Osteocyte (in vitro differentiated cells): Measurements from ENCODE around the gene CHST1. TPM values are rescaled to one million over a fixed set of nuclear protein-coding genes. Genes with fewer than 3 reads are reported as not detected.

Experiments
- DNase-seq: peaks from one replicate; pipeline ENCODE4 v3.0.0; 2021; ENCODE audit warnings: mixed read lengths; ENCODE audit not compliant: unreplicated experiment; ENCODE audit errors: extremely low spot score
- H3K27ac Mint-ChIP-seq: one replicate; pipeline ENCODE4 v1.8.0; 2021; ENCODE audit warnings: mild to moderate bottlenecking, mixed read lengths; ENCODE audit not compliant: unreplicated experiment
- H3K27me3 Mint-ChIP-seq: one replicate; pipeline ENCODE4 v1.8.0; 2021; ENCODE audit warnings: mixed read lengths; ENCODE audit not compliant: unreplicated experiment
- H3K36me3 Mint-ChIP-seq: one replicate; pipeline ENCODE4 v1.8.0; 2021; ENCODE audit warnings: mixed read lengths; ENCODE audit not compliant: unreplicated experiment
- H3K4me1 Mint-ChIP-seq: one replicate; pipeline ENCODE4 v1.8.0; 2021; ENCODE audit warnings: mixed read lengths; ENCODE audit not compliant: unreplicated experiment
- H3K4me3 Mint-ChIP-seq: one replicate; pipeline ENCODE4 v1.8.0; 2021; ENCODE audit warnings: mild to moderate bottlenecking, moderate library complexity, mixed read lengths; ENCODE audit not compliant: unreplicated experiment
- H3K9me3 Mint-ChIP-seq: one replicate; pipeline ENCODE4 v1.8.0; 2021; ENCODE audit warnings: mixed read lengths; ENCODE audit not compliant: unreplicated experiment
- CTCF ChIP-seq: fragments of 200-600 bp; sonication (generic); IDR thresholded peaks from 2 replicates; pipeline ENCODE4 v1.5.0; 2021; ENCODE audit warnings: antibody characterized with exemption, mild to moderate bottlenecking, moderate library complexity
- total RNA-seq: library from RNA; stranded (reverse); gene quantifications from 2 replicates; pipeline ENCODE4 v1.2.1, GENCODE V29; 2021

CHST1 gene
- total RNA-seq, 1 donor from 2014 or later: 0.67 TPM

GRCh38 chr11:45674481-45675190 is 9.2 kb upstream of the CHST1 start:
- Mint-ChIP-seq H3K27me3 (peaks cover 11% of the 10 kb centered on the region), H3K4me3 (no peak overlapping the region), H3K27ac (no peak overlapping the region), H3K36me3 (no peaks in the 10 kb centered on the region), H3K9me3 (no peaks in the 10 kb centered on the region), H3K4me1 (no peaks in the 10 kb centered on the region)
- no peak for TF ChIP-seq CTCF
- no peak for DNase-seq

GRCh38 chr11:45673441-45673840 is 8.0 kb upstream of the CHST1 start:
- H3K27ac Mint-ChIP-seq: no peak overlapping the region
- no peaks in the 10 kb centered on the region for H3K4me1 Mint-ChIP-seq
- no peak overlapping the region for H3K4me3 Mint-ChIP-seq
- DNase-seq: no peak
- no peaks in the 10 kb centered on the region for H3K9me3 Mint-ChIP-seq
- H3K36me3 Mint-ChIP-seq: no peaks in the 10 kb centered on the region
- H3K27me3 Mint-ChIP-seq: peaks cover 20% of the 10 kb centered on the region
- TF ChIP-seq CTCF: no peak

GRCh38 chr11:45672593-45672992 is 7.2 kb upstream of the CHST1 start:
- no peak for TF ChIP-seq CTCF
- DNase-seq: no peak
- Mint-ChIP-seq H3K27me3 (peaks cover 29% of the 10 kb centered on the region), H3K36me3 (no peaks in the 10 kb centered on the region), H3K4me3 (no peak overlapping the region), H3K4me1 (no peaks in the 10 kb centered on the region), H3K27ac (no peak overlapping the region), H3K9me3 (no peaks in the 10 kb centered on the region)

GRCh38 chr11:45671246-45672171 is 6.1 kb upstream of the CHST1 start:
- Mint-ChIP-seq H3K36me3 (no peaks in the 10 kb centered on the region), H3K4me3 (no peak overlapping the region), H3K27me3 (peaks cover 35% of the 10 kb centered on the region), H3K27ac (no peak overlapping the region), H3K9me3 (no peaks in the 10 kb centered on the region), H3K4me1 (no peaks in the 10 kb centered on the region)
- TF ChIP-seq CTCF: no peak
- DNase-seq: no peak
